Subcutaneous adipose tissue (tissue), 4 donors: ENCODE results near the gene QSOX2. TPM values are rescaled to one million over a fixed set of nuclear protein-coding genes. Genes with fewer than 3 reads are reported as not detected.

Experiments used
- CTCF ChIP-seq: fragments of 450-650 bp; IDR thresholded peaks from one replicate; pipeline ENCODE4 v1.5.1; 2016; ENCODE audit warnings: low read depth, mild to moderate bottlenecking, control low read depth, antibody characterized with exemption, moderate library complexity
- total RNA-seq, 4 donors: library from RNA; depleted of rRNA; stranded (reverse); fragments of >200 nt; gene quantifications; one replicate each; pipeline ENCODE4 v1.1.0, GENCODE V29; 2016

Gene QSOX2
- total RNA-seq, 4 donors from 2014 or later, result 3.7 to 5.3 (median 4.5) TPM

- TF ChIP-seq CTCF, result no peak
Measured at GRCh38 chr9:136280535-136281315, 35.1 kb upstream of the QSOX2 start.

DNA sequence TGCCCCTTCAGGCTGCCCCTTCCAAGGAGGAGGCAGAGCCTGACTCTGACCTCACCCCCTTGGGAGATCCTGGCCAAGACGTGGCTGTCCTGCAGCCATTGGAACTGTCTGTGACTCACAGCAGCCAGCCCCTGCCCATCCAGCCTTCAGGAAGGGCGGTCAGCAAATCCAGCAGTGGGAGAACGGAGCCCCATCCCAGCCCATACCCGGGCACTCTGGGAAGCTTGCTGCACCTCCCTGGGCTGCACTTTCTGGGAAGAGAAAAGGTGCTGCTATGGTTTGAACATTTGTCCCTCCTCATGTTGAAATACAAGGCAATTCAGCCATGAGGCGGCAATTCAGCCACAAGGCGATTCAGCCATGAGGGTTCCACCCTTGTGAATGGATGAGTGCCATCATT is 33.9 kb upstream of the QSOX2 start:
- no peak for TF ChIP-seq CTCF

DNA sequence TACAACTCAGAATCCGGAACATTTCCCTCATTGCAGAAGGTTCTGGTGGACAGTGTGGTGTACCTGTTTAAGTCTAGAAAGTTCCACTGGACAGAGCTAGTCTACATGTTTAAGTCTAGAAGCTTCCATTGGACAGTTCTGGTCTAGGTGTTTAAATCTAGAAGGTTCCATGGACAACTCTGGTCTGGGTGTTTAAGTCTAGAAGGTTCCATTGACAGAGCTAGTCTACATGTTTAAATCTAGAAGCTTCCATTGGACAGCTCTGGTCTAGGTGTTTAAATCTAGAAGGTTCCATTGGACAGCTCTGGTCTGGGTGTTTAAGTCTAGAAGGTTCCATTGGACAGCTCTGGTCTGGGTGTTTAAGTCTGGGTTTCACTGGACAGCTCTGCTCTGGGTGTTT is 33.3 kb upstream of the QSOX2 start:
- TF ChIP-seq CTCF, result no peak

GRCh38 chr9:136278221-136278620 is 32.6 kb upstream of the QSOX2 start:
- no peak for TF ChIP-seq CTCF

DNA sequence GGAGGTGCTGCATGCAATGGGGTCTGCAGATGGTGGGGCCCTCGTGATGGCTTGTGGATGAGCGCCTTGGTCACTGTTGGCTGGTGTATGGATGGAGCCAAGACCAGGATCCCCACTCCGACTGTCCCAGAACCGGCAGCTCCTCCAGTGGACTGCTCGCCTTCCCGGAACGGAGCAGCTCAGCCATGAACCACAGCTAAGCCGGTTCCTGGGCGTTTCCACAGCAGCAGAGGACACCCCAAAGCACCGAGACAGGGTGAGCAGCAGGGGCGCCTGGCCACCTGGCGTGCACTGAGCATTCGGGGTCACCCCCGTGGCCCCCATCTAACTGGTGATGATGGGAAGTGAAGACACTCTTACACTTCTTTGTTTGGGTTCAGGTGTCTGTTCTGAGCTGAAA is 32.1 kb upstream of the QSOX2 start:
- TF ChIP-seq CTCF, result no peak

DNA sequence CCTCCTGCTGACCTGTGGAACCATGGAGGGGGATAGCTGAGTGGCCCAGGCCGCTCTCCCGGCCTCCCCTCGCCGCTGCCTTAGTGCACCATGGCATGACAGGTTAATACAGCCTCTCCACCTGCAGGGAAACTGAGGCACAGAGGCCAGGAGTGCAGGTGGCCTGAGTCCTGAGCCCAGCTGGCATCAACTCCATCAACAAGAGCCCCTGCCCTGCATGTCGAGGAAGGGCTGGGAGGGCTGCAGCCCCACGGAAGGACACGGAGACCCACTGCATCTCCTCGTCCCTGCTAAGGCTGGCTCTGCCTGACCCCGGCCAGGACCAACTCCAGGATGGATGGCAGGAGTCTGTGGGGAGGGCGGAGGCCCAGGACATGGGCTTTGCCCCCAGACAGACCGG is 31.1 kb upstream of the QSOX2 start:
- TF ChIP-seq CTCF, result no peak

GRCh38 chr9:136275655-136276429 is 30.2 kb upstream of the QSOX2 start:
- TF ChIP-seq CTCF, result no peak
